GM19463 (cell line): ENCODE data around the gene MKS1.

Source experiments
- ATAC-seq: cut with Tn5 transposase; IDR thresholded peaks from one replicate; pipeline ENCODE4 v1.9.1; 2021; ENCODE audit warnings: mild to moderate bottlenecking, moderate library complexity; ENCODE audit not compliant: unreplicated experiment

MKS1 gene

GRCh38 chr17:58219007-58219788, at the start of gene MKS1:
Gene MKS1 (minus strand): TSS chr17:58219255. CDS start chr17:58219230, 25 bp downstream.
- peak; percentile 95 for ATAC-seq

- no peak for ATAC-seq
Observed at GRCh38 chr17:58268326-58268725, 49.3 kb upstream of the MKS1 start.

GRCh38 chr17:58267347-58268324, 48.6 kb upstream of the MKS1 start:
- no peak for ATAC-seq

- no peak for ATAC-seq
Observed at GRCh38 chr17:58265902-58266875, 47.1 kb upstream of the MKS1 start.

- ATAC-seq = no peak
Observed at GRCh38 chr17:58265271-58265670, 46.2 kb upstream of the MKS1 start.

GRCh38 chr17:58264407-58265103, 45.5 kb upstream of the MKS1 start:
- no peak for ATAC-seq

GRCh38 chr17:58263773-58264172, 44.7 kb upstream of the MKS1 start:
- no peak for ATAC-seq

GRCh38 chr17:58262149-58262548, 43.1 kb upstream of the MKS1 start:
- no peak for ATAC-seq

GRCh38 chr17:58254803-58255202, 35.7 kb upstream of the MKS1 start:
- ATAC-seq = no peak

GRCh38 chr17:58253082-58253481, 34.0 kb upstream of the MKS1 start:
- ATAC-seq = no peak

GRCh38 chr17:58252141-58252540, 33.1 kb upstream of the MKS1 start:
- no peak for ATAC-seq

GRCh38 chr17:58250344-58251011, 31.4 kb upstream of the MKS1 start:
- ATAC-seq = no peak

- ATAC-seq = no peak
Observed at GRCh38 chr17:58249270-58250133, 30.4 kb upstream of the MKS1 start.

GRCh38 chr17:58248955-58249269, 29.9 kb upstream of the MKS1 start:
- ATAC-seq = no peak

- no peak for ATAC-seq
Observed at GRCh38 chr17:58247511-58248363, 28.7 kb upstream of the MKS1 start.

- no peak for ATAC-seq
Observed at GRCh38 chr17:58246781-58247180, 27.7 kb upstream of the MKS1 start.

- ATAC-seq = no peak
Observed at GRCh38 chr17:58246104-58246740, 27.2 kb upstream of the MKS1 start.
